Kasumi-1 (cell line): ENCODE measurements around the gene KCNJ5.

ENCODE experiments used
- DNase-seq, 2 experiments: peaks; one replicate each; lab custom pipeline; 2025; lab: John Stamatoyannopoulos, UW

The KCNJ5 gene

DNA sequence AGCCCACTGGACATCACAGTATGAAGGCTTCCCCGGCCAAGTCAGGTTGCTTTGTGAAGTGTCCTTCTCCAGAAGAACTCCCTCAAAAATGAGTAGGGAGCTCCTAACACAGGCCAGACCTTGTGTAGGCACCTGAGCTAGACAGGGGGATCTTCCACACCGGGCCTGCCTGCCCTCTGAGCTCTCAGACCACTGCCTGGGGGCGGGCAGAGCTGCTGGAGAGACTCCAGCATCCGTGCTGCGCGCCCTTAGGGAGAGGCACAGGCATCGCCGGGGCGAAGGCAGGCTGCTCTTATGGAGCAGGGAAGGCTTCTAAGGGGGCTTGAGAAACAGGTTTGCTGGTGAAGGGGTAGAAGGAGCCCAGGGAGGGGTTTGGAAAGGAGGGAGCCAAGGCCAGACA is 4.4 kb downstream of the KCNJ5 start:
- DNase-seq, result no peak

DNA sequence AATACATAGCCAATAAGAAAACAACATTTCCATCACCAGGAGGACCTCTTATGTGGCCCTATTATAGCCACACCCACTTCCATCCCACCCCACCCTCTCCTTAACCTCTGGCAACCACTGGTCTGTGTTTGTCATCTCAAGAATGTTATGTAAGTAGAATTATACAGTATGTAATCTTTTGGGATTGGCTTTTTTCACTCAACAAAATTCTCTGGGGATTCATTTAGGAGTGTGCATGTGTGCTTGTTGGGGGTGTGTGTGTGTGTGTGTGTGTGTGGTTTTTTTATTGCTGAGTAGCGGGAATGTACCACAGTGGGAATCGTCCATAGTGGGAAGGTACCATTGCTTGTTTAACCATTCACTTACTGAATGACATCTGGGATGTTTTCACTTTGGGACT is 5.2 kb downstream of the KCNJ5 start:
- DNase-seq, result no peak

DNA sequence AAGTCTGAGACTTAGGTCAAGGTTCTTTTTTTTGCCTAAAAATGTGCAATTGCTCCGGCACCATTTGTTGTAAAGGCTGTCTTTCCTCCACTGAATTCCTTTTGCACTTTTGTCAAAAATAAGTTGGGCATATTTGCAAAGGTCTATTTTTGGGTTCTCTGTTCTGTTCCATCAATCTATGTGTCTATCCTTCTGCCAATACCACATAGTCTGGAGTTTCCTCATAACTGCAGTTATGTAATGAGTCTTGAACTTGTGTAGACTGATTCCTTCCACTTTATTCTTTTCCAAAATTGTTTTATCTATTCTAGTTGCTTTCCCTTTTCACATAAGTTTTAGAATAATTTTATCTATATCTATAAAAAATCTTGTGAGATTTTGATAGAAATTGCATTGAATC is 6.7 kb downstream of the KCNJ5 start:
- no peak for DNase-seq

DNA sequence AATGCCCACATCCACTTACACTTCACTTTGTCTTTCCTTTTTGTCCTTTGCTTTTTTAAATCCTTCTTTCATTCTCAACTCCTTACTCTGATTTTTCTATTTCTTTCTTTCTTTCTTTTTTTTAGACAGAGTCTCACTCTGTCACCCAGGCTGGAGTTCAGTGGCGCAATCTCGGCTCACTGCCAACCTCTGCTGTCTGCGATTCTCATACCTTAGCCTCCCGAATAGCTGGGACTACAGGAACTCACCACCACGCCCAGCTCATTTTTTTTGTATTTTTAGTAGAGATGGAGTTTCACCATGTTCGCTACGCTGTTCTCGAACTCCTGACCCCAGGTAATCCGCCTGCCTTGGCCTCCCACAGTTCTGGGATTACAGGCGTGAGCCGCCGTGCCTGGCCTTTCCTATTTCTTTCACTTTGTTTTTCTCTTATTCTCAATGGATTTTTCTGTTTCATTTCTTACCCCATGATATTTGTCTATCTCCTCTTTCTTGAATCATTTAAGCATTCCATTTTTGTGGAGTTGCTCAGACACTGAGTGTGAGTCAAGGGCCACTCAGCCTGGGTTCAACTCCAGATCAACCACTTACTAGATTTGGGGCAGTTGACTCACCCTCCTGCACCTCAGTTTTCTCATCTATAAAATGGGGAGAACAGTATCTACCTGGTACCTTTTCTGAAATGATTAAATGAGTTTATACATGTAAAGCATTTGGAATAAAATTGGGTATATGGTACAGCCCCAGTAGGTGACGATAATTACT is 7.6 kb downstream of the KCNJ5 start:
- no peak for DNase-seq

DNA sequence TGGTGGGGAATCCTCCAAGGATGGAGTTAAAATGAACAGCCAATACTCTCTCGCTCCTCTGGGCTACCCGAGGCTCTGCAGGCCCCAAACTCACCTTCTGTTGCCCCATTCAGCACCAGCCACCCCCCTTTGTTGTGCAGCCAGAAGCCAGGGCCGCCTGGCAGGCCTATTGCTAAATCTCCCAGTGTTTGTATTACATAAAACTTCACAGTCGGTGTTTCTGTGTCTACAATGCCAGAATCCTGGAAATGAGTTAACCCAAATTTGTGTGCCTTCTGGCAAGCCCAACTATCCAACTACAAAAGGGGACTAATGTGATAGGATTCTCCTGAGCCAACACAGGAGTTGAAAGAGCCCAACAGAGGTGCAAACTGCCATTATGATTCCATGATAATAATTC is 9.3 kb downstream of the KCNJ5 start:
- DNase-seq, result no peak

DNA sequence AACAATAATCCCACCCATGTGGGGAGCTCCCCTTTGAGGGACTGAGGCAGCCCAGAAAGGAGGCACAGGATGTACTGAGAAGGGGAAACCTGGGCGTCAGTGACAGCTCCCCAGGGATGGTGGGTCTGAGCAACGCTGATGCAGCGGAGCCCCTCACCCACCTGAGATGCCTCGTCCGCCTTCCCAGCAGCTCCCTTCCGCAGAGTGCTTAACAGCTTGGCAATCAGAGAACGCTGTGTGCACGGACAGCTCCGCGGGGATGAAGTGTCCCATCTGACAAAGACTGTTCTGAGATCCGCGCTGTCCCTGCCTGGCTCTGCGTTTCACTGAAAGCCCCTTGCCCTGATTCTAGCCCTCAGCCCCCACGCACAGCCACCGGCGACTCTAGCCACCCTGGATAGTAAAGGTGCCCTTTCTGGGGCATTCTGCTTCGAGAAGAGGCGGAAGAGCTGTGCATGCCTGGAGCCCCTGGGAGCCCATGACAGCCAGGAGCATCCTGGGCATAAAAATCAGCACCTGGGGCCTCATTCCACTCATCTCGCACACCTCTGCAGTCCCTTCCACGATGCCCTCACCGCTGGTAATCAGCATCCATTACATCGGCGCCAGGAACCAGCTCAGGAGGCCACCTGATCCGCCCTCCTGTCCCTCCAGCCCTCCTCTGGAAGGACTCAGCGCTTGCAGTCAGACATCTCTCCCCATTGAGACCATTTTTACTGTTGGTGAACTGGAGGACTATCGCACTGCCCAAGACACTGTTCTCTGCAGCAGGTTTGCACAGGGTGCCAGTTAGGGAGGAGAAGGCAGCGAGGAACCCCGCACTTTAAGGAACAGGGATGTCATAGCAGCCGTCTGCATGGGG is 10.7 kb downstream of the KCNJ5 start:
- no peak for DNase-seq

DNA sequence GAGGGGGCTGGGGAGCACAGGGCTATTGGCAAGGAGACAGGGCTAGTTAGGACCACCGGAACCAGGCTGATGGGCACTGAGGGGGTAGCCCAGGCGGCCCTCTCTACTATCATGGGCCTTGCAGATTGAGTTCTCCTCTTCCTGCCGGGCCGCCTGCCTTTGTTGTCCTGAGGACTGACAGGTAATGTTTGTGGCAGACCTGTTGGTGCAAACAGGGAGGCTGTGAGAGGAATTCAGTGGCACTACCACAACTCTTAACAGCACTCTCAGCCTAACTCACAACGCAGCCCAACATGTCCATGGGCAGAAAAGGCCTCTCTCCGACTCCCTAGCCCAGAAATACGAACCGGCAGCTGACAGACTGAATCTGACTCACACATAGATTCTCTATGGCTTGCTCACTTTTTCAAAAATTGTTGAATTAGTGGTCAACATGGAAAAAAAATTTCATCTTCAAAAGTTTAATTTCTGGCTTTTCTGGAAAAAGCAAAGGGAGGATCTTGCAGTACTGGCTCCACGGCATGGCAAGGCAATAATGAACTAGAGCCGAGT is 11.4 kb downstream of the KCNJ5 start:
- no peak for DNase-seq

DNA sequence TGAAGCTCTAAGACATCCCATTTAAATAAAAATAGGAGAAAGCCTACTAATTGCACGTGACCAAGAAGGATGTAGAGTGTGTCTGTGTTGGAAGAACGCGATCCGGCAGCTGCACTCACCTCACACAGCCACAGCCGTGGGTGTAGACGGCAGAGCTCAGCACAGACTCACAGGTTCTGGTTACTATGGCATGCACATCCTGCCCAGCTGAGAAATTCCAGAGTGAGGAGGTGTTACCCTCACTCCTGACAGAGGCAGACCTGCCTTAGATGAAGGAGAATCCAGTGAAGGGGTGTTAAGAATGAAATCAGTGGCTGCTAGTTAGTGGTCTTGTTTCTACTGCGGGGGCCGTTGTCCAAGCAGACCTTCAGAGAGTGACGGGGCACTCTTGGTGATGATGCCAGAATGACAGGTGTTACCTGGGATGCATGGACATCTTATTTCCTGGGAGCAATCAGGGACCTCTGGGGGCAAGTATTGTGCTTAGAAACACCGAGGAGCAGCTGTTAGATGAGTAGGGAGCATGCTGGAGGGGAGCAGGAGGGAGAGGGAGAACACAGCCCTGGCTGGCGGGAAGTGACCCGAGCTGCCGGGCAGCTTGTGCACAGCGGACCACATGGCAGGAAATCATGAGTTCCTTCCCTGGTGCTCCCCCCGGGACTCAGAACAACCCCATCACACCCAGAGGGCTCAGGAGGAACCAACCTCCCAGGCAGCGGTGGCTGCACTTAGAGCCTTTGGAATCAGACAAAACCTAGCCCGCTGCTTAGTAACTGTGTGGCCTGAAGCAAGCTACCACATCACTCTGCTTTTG is 12.3 kb downstream of the KCNJ5 start:
- DNase-seq, result peak; percentile 61 to 85

DNA sequence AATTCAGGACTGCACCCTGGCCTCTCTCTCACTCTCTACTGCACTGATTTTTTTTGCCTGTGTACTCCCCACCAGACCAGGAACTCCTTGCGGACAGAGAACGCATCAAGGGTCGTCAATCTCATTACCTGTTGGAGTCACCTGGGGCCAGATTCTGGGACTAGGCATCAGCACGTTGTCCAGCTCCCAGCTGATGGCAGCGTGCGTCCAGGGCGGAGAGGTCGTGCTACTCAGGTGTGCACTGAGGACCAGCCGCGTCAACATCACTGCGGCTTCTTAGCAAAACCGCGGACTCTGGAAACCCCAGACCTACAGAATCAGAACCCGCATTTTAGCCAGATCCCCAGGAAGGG is 13.1 kb downstream of the KCNJ5 start:
- no peak for DNase-seq

DNA sequence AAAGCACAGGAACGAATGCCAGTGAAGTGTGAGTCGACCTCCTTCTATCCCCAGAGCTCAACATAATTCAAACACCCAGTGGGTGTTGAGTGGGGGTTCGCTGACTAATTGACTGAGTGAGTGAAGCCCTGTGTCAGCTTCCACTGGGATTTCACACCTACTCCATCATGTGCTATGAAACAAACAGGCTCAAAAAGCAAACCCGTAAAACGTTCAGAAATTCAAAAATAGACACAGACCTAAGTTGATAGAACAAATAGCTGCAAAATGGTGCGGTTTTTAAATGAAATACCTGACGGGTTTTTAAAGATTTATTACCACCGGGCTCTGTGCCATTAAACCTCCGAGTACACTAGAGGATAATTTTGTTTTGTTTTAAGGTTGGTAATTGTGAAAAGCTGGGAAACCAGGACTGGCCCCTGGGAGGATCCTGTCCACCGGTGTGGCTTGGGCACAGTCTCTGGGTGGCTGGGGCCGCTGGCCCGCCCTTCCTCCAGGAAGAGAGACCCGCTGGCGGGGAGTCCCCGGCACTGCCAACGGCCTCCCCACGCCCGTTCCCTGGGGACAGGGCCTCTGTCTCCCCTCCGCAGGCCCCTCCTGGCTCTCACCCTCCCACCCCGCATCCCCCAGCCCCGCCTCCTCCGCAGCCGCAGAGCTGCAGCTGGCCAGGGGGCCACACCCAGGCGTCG is 13.6 kb downstream of the KCNJ5 start:
- peak; percentile 24 for DNase-seq

DNA sequence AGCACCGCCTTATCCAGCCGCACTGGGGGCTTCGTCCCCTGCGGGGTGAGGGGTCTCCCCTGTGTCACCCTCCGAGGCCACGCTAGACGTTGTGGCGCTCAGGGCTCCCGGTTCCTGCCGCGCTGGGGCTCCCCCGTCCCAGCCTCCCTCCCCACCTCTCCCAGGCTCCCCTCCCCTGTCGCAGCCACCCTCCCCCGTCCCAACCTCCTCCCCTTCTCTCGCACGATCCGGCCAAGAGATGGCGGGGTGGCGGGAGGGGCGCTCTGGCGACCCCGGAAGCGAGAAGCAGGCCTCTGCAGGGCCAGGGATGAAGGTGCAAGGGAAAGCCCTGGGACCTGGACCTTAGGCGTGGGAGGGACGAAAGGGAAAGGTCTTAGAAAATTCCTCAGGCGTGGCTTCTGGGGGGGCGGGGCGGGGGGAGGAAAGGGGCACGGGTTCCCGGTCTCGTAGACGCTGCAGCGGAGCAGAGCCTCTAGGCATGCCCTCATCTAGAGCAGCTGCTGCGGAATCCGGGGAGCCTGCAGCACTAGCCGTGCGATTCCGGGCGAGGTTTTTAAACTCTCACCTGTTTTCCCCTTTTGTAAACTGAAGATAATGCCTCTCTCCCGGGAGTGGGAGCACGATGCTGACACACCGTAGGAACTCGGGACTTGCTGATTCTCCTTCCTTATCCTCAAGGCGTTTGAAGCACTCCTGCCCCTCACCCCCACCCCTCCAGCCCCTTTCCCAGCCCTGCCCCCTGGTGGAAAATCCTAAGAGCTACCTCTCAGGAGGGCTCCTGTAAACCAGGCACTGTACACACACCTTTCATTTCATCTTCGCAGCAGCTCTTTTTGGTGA is 14.4 kb downstream of the KCNJ5 start:
- peak; percentile 78 to 79 for DNase-seq

DNA sequence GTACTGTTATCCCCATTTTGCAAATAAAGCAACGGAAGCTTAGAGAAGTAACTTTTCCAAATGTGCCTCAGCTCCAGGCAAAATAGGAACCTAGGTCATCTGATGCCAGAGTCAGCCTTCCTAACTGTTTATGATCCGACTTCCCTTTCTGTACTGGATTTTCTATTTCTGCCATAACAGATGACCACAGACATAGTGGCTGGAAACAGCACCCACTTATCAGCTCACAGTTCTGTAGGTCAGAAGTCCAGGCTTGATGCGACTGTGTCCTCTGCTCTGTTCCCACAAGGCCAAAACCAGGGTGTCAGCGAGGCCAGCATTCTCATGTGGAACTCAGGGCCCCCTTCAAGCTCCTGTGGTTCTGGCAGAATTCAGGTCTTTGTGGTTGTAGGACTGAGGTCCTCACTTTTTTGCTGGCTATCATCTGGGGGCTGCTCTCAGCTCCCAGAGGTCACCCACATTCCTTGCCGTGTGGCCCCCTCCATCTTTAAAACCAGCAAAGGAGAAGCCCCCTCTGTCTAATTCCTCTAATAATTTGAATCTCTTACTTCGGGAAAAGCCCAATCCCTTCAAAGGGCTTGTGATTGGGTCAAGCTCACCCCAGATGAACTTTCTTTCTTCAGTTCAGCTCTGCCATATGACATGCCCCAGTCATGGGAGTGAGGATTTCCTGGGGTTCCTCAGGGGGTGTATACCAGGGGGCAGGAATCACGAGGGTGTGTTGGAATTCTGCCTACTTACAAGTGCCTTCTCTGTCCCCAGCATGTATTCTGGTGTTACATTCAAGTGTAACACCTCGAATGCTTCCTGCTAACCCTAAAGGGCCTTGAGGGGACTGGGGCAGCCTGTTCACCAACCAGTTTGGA is 15.3 kb downstream of the KCNJ5 start:
- no peak for DNase-seq

DNA sequence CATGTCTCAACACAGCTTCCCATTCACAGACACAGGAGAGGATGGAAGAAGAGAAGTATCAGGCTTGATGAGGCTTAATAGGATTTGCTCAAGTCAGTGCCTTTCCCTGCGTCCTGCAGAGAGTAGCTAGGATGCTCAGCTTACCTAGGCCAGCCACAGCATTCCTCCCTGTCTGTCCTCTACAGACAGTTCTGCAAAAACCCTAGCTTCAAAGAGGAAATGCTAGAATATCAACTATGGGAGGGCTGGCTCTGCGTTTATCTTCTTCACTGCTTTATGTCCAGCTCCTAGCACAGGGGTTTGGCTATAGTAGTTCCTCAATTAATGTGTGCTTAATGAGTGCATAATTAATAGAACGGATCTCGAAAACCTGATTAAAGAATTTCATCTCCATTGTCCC is 16.4 kb downstream of the KCNJ5 start:
- peak in 1 of 2 experiments; percentile 24 for DNase-seq

DNA sequence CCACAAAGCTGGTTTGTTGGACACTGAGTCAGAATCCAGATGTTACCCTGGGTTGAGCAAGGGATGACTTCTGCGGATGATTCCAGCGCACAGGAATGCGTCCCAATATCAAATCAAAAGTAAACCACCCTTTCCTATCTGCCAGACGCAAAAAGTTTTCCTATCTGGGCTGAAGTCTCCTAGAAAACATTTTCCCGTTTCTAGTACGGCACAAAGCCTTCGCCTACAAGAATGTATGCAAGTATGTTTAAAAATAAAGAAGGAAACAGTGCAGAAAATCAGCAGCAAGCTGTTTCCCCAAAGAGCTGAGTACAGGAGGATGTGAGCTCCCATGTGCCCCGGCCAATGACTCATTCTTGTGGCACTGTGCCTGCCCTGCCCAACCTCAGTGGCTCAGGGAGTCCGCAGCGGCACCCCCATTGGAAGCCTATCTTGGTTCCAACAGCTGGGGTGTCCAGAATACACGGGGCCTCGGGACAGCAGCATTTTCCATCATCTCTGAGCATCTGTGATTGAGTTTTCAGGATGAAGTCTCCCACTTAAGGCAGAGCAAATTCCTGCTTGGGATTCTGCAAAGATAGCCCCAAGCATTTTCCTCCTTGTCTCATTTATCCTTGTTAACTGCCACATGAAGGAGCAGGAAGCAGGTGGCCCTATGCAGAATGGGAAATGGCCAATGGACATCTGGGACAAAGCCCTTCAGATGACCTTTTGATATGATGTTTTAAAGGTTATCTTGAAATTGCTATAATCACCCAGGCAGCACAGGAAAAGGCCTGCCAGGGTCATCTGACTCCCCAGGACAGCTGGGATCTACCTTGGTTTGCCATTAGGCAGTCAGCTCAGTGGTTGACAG is 17.5 kb downstream of the KCNJ5 start:
- DNase-seq, result peak; percentile 91 to 93

DNA sequence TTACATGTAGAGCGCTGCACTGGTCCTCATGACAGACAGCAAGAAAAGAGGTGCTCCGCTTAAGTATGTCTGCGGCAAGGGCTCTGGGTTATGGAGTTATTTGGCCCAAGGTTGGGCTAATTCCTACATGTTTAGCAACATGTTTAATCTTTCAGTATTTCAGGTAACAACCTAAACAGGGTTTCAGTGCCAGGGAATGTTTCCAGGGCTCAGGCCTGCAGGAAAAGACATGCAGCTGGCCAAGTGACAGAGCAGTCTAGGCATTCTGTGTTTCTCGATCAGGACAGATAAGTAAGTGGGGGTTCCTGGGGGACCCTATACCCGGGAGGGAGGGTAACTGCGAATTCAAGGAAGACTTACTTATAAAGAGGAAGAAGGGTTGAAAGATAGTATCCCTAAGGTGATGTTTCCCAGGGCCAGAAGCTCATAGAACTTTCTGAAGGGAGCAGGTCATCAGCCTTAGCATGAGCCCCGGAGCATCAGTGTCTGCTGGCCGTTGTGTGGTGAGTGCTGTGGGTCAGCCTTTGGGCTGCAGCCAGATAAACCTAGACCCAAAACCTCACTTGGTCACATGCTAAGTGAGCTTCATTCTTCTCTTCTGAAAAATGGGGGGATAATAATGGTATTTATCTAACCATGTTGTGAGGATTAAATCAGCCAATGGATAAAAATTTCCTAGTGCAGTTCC is 18.4 kb downstream of the KCNJ5 start:
- no peak for DNase-seq

DNA sequence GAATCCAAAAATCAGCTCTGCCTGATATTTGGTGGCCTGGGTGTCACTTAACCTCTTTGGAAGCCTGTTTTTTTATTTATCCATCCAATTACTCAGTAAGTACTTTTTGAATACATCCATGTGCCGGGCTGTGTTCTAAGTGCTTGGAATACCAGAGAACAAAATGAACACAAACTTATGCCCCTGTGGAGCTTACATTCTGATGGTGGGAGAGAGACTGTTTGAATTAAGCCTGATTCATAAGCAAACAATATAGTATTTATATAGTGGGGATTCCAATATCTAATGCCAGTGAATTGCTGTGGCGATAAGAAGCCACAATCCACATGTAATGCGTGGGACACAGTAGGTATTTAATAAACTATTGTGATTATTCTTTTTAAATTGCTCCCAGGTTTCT is 19.4 kb downstream of the KCNJ5 start:
- DNase-seq, result no peak

DNA sequence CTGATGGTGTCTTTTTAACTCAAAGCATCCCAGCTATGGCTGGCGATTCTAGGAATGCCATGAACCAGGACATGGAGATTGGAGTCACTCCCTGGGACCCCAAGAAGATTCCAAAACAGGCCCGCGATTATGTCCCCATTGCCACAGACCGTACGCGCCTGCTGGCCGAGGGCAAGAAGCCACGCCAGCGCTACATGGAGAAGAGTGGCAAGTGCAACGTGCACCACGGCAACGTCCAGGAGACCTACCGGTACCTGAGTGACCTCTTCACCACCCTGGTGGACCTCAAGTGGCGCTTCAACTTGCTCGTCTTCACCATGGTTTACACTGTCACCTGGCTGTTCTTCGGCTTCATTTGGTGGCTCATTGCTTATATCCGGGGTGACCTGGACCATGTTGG is 20.1 kb downstream of the KCNJ5 start:
- DNase-seq, result no peak

DNA sequence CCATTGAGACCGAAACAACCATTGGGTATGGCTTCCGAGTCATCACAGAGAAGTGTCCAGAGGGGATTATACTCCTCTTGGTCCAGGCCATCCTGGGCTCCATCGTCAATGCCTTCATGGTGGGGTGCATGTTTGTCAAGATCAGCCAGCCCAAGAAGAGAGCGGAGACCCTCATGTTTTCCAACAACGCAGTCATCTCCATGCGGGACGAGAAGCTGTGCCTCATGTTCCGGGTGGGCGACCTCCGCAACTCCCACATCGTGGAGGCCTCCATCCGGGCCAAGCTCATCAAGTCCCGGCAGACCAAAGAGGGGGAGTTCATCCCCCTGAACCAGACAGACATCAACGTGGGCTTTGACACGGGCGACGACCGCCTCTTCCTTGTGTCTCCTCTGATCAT is 20.5 kb downstream of the KCNJ5 start:
- no peak for DNase-seq
